Measurements from ENCODE around the gene IBA57. TPM values are rescaled to one million over a fixed set of nuclear protein-coding genes. Genes with fewer than 3 reads are reported as not detected.

Gene IBA57
- 9.7 and 19.0 TPM in 2 replicates for total RNA-seq (2014; rRNA removed; shearing (Covaris generic))

DNA sequence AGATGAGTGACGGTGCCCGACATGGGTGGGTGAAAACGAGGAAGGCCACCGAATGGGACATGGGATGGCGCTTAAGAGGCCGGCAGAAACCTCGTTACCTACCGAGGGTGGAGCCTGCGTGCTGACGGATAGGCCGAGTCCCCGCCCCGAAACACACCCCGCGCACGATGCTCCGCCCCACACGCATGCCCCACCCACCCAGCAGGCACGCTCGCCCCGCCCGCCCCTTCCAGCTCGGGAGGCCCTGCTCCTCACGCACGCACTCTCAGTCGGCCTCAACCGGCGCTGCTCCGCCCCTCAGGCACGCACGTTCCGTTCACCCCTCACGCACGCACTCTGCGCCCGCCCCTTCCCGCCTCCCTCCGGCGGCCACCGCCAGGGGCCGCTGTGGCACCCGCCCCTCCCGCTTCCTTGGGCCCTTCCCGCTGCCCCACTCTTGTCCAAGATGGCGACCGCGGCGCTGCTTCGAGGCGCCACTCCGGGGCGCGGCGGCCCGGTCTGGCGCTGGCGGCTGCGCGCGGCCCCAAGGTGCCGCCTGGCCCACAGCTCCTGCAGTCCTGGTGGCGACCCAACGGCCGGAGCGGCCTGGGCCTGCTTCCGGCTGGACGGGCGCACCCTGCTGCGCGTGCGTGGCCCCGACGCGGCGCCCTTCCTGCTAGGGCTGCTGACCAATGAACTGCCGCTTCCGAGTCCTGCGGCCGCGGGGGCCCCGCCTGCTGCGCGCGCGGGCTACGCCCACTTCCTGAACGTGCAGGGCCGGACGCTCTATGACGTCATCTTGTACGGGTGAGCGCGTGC lies at the start of gene IBA57:
TSS of gene IBA57 (plus strand) at position 433 of the 798 bp plus-strand sequence. CDS start at position 446, 13 bp downstream.
- in situ Hi-C loops (cut with HindIII; ENCODE audit: low sequenced_read_pairs) = loop anchor here (5.0 kb wide), 1 partner anchor 58 kb away; the partner anchor contains the start of gene MRPL55
- peak; percentile 99 for DNase-seq (ENCODE audit: low spot score)

DNA sequence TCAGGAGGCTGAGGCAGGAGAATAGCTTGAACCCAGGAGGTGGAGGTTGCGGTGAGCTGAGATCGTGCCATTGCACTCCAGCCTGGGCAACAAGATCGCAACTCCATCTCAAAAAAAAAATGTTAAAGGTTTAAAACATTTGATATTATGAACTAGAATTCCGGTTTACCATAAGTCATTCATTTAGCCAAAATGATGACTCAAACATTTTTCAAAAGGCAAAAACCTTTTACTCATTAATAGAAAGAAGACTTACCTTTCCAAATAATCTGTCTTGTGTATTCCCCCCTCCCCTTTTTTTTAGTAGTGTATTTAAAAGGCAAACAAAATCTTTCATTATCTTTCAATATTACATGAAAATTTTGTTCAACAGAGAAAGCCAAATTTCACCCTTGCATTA lies 48.3 kb upstream of the IBA57 start:
- DNase-seq (ENCODE audit: low spot score) = no peak
- in situ Hi-C loops (cut with HindIII; ENCODE audit: low sequenced_read_pairs) = no loop called here

DNA sequence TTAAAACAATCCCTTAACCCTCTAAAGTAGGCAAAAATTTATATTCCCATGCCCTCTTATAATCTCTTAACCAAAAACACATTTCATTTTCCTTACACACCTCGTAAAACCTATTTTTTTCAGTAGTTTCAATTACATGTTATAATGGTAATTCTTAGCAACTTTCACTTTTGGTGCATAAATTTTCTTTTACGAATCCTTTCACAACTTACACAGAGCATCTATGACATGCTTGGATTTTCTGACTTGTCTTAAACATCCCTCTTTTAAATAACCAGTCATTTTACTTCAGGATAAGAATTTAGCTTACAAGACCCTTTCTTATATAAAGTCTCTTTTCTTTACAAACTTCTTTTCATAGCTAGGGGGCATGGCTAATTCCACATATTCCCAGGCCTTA lies 47.6 kb upstream of the IBA57 start:
- in situ Hi-C loops (cut with HindIII; ENCODE audit: low sequenced_read_pairs) = no loop called here
- DNase-seq (ENCODE audit: low spot score) = no peak

DNA sequence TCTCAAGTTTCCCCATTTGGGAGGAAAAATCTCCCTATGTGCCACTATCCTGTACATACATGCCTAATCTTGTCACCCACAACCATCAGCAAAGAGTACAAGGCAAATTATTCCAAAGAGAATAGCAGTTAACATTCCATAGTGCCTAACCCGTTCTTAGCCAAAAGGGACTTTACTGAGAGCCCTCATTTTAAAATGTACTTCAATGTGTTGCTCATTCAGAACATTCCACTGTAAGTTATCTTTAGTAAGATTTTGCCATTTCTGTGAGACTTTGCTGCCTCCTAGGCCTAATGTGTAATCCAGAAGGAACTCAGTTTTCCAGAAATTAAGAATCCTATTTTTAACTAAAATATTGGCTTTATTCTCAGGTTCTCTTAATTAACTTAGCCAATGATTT lies 45.3 kb upstream of the IBA57 start:
- in situ Hi-C loops (cut with HindIII; ENCODE audit: low sequenced_read_pairs) = loop anchor here (10.0 kb wide), 1 partner anchor 64 kb away; no protein-coding TSS in a partner anchor
- DNase-seq (ENCODE audit: low spot score) = no peak

DNA sequence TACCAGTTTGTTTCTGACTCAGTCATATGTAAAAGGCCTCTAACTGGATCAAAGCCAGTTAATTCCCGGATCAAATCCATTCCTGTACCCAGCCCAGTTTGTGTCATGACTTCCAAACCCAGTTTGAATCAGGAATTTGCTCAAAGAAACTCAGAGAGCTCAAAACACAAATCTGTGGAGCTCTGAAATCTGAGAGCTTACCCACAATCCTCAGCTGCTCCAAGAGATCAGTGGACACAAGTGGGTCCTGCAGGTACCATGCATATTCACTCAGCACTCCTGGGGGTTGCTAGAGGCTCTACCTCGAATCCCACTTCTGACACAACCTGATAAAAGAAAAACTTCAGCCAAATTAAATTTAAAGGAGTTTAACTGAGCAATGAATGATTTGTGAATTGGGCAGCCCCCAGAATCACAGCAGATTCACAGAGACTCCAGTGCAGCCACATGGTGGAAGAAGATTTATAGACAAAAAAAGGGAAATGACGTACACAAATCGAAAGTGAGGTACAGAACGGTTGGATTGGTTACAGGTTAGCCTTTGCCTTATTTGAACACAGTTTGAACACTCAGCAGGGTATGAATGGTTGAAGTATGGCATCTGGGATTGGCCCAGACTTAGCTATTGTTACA lies 44.6 kb upstream of the IBA57 start:
- in situ Hi-C loops (cut with HindIII; ENCODE audit: low sequenced_read_pairs) = loop anchor here (10.0 kb wide), 1 partner anchor 64 kb away; no protein-coding TSS in a partner anchor
- no peak for DNase-seq (ENCODE audit: low spot score)

DNA sequence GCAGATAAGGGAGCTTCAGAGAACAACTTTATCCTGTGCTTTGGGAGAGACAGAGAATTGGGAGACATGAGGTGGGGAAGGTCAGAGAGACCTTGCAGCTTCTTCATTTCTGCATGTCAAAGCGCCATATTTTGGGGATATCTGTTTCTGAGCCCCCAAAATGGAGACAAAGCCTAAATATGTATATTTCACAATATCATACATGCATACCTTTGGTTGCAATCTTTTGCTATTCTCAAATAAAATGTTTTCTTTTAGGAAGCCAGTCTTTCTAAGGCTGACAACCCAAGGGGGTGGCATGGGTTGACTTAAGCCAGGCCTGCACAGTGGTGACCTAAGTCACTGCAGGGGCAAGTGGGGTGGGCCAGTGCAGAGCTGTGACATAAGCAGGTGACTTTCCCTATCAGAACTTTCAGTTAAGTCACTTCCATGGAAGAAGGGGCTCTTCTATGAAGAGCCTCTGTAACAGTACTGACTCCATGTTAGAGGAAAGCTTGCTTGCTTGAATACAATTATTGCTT lies 42.6 kb upstream of the IBA57 start:
- DNase-seq (ENCODE audit: low spot score) = no peak
- in situ Hi-C loops (cut with HindIII; ENCODE audit: low sequenced_read_pairs) = loop anchor here (10.0 kb wide), 1 partner anchor 62 kb away; no protein-coding TSS in a partner anchor

DNA sequence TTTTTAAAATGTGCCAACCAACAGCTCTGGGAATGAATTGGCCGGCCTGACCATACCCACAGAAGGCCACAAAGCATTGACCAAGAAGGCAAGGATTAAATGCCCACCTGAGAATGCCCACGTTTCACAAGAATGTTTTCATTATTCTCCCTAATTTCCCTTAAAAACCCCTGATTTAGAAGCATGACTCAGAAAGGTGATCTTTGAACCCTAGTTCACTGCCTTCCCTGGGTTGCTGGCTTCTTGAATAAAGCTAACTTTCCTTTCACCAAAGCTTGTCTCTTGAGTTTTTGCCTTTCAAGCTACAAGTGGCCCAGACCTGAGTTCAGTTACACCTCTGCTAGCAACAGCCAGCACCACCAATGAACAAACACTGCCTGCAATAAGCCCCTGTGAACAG lies 42.1 kb upstream of the IBA57 start:
- DNase-seq (ENCODE audit: low spot score) = no peak
- in situ Hi-C loops (cut with HindIII; ENCODE audit: low sequenced_read_pairs) = loop anchor here (10.0 kb wide), 1 partner anchor 61 kb away; no protein-coding TSS in a partner anchor

DNA sequence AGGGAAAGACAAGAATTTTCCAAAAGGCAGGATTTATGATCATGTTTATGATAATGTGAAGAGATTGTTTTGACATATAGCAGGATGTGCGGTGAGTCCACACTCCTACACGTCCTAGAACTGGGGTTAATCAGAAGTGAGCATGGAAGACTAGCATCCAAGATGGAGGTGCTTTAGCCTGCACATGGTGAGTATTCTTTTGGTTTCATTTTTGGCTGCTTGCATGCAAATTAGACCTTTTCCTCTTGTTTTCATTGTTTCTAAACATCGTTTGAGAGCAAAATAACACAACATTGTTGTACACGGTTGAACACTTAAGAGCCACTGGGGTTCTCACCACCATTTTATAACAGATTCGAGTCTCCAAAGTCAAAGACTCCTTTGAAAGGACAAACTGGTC lies 40.4 kb upstream of the IBA57 start:
- no peak for DNase-seq (ENCODE audit: low spot score)
- in situ Hi-C loops (cut with HindIII; ENCODE audit: low sequenced_read_pairs) = loop anchor here (10.0 kb wide), 1 partner anchor 60 kb away; no protein-coding TSS in a partner anchor

DNA sequence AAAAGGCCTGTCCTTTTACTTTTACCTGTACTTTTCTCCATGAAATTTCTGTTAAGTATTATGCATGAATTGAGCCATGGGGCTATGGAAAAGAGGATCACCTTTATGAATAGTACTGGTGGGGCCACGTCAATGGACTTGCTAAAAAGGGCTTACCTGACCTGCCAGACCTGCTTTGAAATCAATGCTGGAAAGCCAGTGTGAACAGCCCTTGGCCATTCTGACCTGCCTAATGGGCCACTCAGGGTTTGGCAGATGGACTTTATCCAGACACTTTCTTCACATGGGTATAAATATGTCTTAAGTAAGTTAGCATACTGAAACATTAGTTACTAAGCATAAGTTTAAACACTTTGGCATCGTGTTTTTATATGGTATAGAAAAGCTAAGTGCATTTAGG lies 33.8 kb upstream of the IBA57 start:
- in situ Hi-C loops (cut with HindIII; ENCODE audit: low sequenced_read_pairs) = no loop called here
- no peak for DNase-seq (ENCODE audit: low spot score)

DNA sequence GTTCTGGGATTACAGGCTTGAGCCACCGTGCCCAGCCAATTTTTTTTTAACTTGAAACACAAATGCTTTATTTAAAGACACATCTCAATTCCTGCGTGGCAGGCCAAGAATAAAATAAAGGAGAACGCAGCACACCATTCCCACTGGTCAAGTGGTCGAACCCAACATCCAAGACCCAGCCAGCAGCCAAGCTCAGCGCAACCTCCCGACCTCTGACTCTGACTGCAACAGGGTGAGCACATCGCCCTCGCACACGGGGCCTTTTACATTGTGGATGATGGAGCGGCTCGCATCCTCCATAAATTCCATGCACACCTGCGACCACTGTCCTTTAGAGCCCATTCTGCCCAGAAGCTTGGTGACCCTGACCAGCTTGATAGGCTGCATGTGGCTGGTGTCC lies 31.0 kb upstream of the IBA57 start:
- in situ Hi-C loops (cut with HindIII; ENCODE audit: low sequenced_read_pairs) = no loop called here
- no peak for DNase-seq (ENCODE audit: low spot score)

DNA sequence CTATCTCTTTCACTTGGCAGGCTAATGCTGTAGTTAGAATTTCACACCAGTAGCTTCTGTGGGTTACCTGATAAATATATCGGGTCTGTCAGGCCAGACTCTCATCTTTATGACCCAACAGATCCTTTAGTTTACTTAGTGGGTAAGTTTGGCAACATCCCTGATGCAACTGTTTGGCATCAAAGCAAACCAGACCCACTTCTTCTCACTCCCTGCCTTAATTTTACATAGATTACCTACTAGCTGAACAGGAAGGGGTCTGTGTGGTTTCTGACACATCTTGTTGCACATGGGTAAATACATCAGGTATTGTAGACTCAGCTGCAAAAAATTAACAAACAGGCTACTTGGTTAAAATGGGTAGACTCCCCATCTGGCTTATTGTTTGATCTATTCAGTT lies 28.7 kb upstream of the IBA57 start:
- no peak for DNase-seq (ENCODE audit: low spot score)
- in situ Hi-C loops (cut with HindIII; ENCODE audit: low sequenced_read_pairs) = no loop called here

DNA sequence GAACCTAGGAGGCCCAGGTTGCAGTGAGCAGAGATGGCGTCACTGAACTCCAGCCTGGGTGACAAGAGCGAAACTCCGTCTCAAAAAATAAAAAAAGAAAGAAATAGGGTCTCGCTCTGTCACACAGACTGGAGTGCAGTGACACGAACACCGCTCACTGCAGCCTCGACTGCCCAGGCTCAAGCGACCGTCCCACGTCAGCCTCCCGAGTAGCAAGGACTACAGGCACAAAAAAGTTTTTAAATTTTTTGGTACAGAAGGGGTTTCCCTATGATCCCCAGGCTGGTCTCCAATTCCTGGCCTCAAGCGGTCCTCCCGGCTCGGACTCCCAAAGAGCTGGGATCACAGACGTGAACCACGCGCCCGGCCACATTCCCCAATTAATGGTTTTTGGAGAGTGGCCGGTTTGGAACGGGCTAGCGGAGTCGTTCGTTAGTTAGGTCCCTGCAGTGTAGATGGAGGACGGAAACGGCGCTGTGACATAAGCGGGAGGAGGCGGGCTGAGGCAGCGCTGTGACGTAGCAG lies 26.1 kb upstream of the IBA57 start:
- no peak for DNase-seq (ENCODE audit: low spot score)
- in situ Hi-C loops (cut with HindIII; ENCODE audit: low sequenced_read_pairs) = no loop called here

DNA sequence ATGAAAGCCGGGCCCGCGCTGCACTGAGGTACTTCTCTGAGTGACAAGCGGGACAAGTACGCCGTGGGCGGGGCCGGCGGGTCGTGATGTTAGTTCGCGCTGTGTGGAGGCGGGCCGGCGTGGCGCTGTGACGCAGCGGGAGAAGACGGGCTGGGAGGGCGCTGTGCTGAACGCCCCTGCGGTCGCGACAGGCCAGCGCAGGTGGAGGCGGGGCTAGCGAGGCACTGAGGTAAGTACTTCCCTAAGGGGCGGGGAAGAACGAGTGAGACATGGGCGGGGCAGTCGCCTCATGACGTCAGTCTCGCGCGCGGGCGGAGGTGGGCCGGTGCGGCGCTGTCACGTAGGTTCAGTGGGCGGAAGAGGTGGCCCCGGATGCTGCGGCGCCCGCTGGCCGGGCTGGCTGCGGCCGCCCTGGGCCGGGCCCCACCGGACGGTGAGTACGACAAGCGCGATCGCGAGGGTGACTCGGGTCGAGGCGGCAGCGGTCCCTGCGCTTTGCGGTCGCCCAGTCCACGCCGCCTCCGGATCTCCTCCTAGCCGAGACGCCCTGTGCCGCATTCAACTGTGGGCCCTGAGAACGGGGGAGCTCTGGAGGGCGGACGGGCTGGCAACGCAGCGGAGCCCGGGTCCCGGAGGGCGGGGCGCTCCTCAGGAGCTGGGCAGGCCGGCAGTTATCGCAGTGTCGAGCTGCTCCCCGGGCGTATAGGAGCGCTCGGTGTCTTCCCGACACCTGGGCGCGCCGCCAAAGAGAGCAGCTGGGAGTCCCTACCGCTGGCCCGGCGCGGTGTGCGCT lies 25.5 kb upstream of the IBA57 start, which contains the start of gene GUK1:
TSS of gene GUK1 (plus strand) at position 349 of the 793 bp plus-strand sequence. CDS start at position 373, 24 bp downstream.
- in situ Hi-C loops (cut with HindIII; ENCODE audit: low sequenced_read_pairs) = no loop called here
- peak; percentile 99 for DNase-seq (ENCODE audit: low spot score)

DNA sequence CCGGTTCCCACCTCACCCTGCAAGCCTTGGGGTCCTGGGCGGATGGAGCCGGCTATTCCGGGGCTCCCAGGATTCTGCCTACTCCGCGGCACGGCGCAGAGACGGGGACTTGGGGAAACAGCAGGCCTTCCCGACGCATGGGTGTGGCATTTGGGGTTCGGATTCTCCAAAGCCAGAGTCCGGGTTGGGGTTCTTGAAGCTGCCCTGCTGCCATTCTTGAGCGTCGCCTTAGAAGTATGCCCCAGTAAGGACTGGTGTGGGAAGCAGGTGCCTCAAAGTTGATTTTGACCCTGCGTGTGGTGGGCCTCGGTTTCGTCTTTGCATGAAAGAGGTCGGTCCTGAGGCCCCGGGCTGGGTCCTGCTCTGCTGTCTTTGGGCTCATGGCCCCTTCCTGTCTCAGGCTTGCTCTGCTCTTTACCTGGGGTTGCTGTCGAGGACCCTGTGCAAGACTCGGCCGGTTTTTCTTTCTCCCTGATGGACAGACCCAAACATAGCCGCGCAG lies 24.8 kb upstream of the IBA57 start:
- in situ Hi-C loops (cut with HindIII; ENCODE audit: low sequenced_read_pairs) = no loop called here
- DNase-seq (ENCODE audit: low spot score) = no peak

DNA sequence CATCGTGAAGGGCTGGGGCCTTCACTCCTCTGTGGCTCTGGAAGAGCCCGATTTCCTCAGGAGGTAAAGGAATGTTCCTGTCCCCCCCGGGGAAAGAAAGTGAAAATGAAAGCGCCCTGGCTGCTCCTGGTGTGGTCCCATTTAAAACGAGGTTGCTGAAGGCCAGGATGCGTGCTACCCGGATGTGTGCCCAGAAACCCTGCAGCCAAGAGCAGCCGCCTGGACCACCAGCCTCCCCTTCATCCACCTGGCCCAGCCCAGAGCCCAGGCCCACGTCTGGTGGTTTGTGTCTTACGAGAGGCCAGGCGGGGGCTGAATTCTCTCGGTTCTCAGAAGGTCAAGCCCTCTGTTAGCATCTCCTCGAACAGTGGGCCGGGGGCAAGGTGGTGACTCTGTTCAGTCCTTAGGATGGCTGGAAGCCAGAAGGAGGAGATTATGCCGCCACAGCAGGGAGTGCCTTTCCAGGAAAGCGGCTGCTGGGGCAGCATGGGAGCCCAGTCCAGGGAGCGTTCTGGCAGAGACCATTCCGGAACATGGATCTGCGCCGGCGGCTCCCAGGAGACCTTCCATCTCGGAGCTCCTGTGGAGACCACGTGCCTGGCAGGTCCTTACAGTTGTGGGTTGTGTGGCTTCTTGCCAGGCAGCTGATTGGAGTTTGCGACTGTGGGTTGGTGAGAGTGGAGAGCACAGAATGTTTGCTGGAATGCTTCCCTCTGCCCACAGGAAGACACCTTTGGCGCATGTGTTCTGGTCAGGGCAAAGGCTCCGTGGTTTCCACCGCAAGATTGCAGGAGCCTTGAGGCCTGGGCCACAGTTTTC lies 24.2 kb upstream of the IBA57 start:
- in situ Hi-C loops (cut with HindIII; ENCODE audit: low sequenced_read_pairs) = no loop called here
- no peak for DNase-seq (ENCODE audit: low spot score)

DNA sequence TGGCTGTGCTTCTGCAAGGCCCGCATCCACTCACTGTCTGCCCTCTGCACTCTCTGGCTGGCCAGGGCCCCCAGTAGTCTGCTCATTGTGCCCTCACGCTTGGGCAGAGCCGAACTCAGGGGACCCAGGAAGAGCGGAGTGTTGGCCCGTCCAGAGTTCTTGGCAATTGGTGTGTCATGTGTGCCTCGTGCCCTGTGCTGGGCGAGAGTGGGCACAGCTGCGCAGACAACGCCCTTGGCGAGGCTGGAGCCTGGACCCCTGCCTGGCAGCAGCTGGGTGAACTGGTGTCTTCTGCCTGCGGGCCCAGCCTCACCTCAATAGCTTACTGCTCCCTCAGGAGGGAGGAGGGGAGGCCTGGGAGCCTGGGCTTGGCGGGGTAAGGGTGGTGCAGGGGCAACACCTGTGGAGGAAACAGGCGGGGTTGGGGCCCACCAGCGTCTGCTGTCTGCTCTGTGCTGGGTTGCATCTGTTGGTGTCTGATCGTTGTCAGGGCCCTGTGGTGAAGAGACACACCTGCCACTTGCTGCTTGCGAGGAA lies 23.4 kb upstream of the IBA57 start:
- in situ Hi-C loops (cut with HindIII; ENCODE audit: low sequenced_read_pairs) = no loop called here
- DNase-seq (ENCODE audit: low spot score) = no peak

DNA sequence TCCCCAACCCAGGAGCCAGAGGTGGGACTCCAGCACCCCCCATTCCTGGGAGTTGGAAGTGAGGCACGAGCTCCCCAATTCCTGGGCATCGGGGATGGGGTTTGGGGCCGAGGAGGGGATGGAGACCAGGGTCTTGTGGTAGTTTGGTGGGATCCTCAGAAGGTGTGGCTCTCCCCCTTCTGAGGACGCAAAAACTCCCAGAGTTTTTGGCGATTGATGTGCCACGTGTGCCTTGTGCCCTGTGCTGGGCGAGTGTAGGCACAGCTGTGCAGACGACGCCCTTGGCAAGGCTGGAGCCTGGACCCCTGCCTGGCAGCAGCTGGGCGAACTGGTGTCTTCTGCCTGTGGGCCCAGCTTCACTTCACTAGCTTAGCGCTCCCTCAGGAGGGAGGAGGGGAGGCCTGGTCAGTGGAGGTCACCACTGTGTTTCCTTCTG lies 22.9 kb upstream of the IBA57 start:
- in situ Hi-C loops (cut with HindIII; ENCODE audit: low sequenced_read_pairs) = no loop called here

More for the DNA sequence above, 22.9 kb upstream of the IBA57 start:
- DNase-seq (ENCODE audit: low spot score) = no peak
